B cell (primary cell): Measurements from ENCODE around the gene NR3C2. TPM values are rescaled to one million over a fixed set of nuclear protein-coding genes. Genes with fewer than 3 reads are reported as not detected.

ENCODE experiments used
- ATAC-seq: fragments of 200-7000 bp; cut with Tn5 transposase; one replicate; pipeline ENCODE4 v1.10.0; 2021; ENCODE audit warnings: low read depth, mild to moderate bottlenecking, moderate number of reproducible peaks, moderate library complexity
- CTCF ChIA-PET: fragments of 350-600 bp; sonication (Branson Sonifier 250); formaldehyde crosslinking; loops from one replicate; lab custom pipeline; 2021; ENCODE audit warnings: antibody characterized with exemption, inconsistent platforms; lab: Charles Lee
- POLR2A ChIA-PET: fragments of 350-600 bp; sonication (Branson Sonifier 250); formaldehyde crosslinking; loops from one replicate; lab custom pipeline; 2021; ENCODE audit warnings: antibody characterized with exemption; lab: Charles Lee
- DNase-seq: peaks from one replicate; pipeline ENCODE4 v3.0.0; 2013
- H2AFZ ChIP-seq: 2 replicates; pipeline ENCODE4 v1.6.1; 2012; ENCODE audit warnings: mild to moderate bottlenecking, low read depth, low read length; ENCODE audit not compliant: insufficient read depth, poor library complexity, severe bottlenecking
- H3K27ac ChIP-seq, 2 donors: 1 replicate in 1 of 2; 2 replicates in 1 of 2; pipeline ENCODE4 v1.5.1; 2012 to 2013; ENCODE audit warnings: low read length in 2 of 2, mild to moderate bottlenecking in 2 of 2, moderate library complexity in 1 of 2
- H3K27me3 ChIP-seq, 4 experiments: fragments of 200-600 bp in 1 of 4; sonication (generic) in 1 of 4; replicated peaks in 1 of 4; 1 replicate in 2 of 4; 2 replicates in 2 of 4; pipeline versions ENCODE4 v1.6.1 to v1.7.0; 2013 to 2016; ENCODE audit warnings: low read length in 3 of 4, mild to moderate bottlenecking in 2 of 4, mixed read lengths in 1 of 4, moderate library complexity in 1 of 4; ENCODE audit not compliant: insufficient read depth in 4 of 4, control insufficient read depth in 3 of 4; ENCODE audit errors: control extremely low read depth in 1 of 4
- H3K36me3 ChIP-seq, 2 experiments: replicated peaks in 1 of 2; 1 replicate in 1 of 2; 2 replicates in 1 of 2; pipeline versions ENCODE4 v1.6.1 to v1.7.1; 2013; ENCODE audit warnings: low read length in 1 of 2; ENCODE audit not compliant: insufficient read depth in 2 of 2, control insufficient read depth in 1 of 2; ENCODE audit errors: control extremely low read depth in 1 of 2, extremely low read depth in 1 of 2
- H3K4me1 ChIP-seq, 2 donors: fragments of 200-600 bp in 1 of 2; sonication (generic) in 1 of 2; 1 replicate in 1 of 2; 2 replicates in 1 of 2; pipeline versions ENCODE4 v1.5.1 to v1.6.1; 2013 to 2017; ENCODE audit warnings: low read length in 2 of 2; ENCODE audit not compliant: control insufficient read depth in 2 of 2, insufficient read depth in 2 of 2
- H3K4me2 ChIP-seq: replicated peaks from 2 replicates; pipeline ENCODE3; 2012; ENCODE audit warnings: mild to moderate bottlenecking, low read depth, low read length; ENCODE audit not compliant: poor library complexity, severe bottlenecking
- H3K4me3 ChIP-seq, 5 experiments: fragments of 200-600 bp in 1 of 5; sonication (generic) in 1 of 5; 1 replicate in 3 of 5; 2 replicates in 2 of 5; pipeline versions ENCODE4 v1.5.1 to v1.7.0; 2011 to 2016; ENCODE audit warnings: low read length in 4 of 5, mild to moderate bottlenecking in 4 of 5, low read depth in 2 of 5, control low read depth in 1 of 5, moderate library complexity in 1 of 5; ENCODE audit not compliant: insufficient read depth in 1 of 5; ENCODE audit errors: control extremely low read depth in 1 of 5, extremely low read depth in 1 of 5
- H3K79me2 ChIP-seq: fragments of 200-600 bp; sonication (generic); one replicate; pipeline ENCODE4 v1.6.0; 2016; ENCODE audit warnings: low read length; ENCODE audit not compliant: control insufficient read depth, insufficient read depth
- H3K9ac ChIP-seq: fragments of 200-600 bp; sonication (generic); 2 replicates; pipeline ENCODE4 v1.6.1; 2017; ENCODE audit warnings: mild to moderate bottlenecking, low read length, moderate library complexity
- H3K9me3 ChIP-seq, 3 donors: one replicate each; pipeline versions ENCODE4 v1.6.1 to v1.7.1; 2013; ENCODE audit warnings: low read length in 2 of 3; ENCODE audit not compliant: control insufficient read depth in 2 of 3, insufficient read depth in 1 of 3; ENCODE audit errors: control extremely low read depth in 1 of 3
- H4K20me1 ChIP-seq: 2 replicates; pipeline ENCODE4 v1.6.0; 2012; ENCODE audit warnings: mild to moderate bottlenecking, low read length; ENCODE audit not compliant: insufficient read depth, control insufficient read depth, poor library complexity, severe bottlenecking
- H3K27ac Mint-ChIP-seq: one replicate; pipeline ENCODE4 v1.8.0; 2021; ENCODE audit warnings: mixed read lengths
- H3K27me3 Mint-ChIP-seq: one replicate; pipeline ENCODE4 v1.8.0; 2021; ENCODE audit warnings: mixed read lengths
- H3K4me1 Mint-ChIP-seq: one replicate; pipeline ENCODE4 v1.8.0; 2021; ENCODE audit warnings: mixed read lengths
- H3K4me3 Mint-ChIP-seq: one replicate; pipeline ENCODE4 v1.8.0; 2021; ENCODE audit warnings: mixed read lengths
- H3K9me3 Mint-ChIP-seq: one replicate; pipeline ENCODE4 v1.8.0; 2022; ENCODE audit warnings: mixed read lengths; ENCODE audit not compliant: insufficient read depth
- EZH2 ChIP-seq: IDR thresholded peaks from 2 replicates; pipeline ENCODE4 v1.6.1; 2012; ENCODE audit warnings: borderline replicate concordance, low read depth, mild to moderate bottlenecking, moderate library complexity, low read length; ENCODE audit not compliant: insufficient read depth, poor library complexity, severe bottlenecking
- WGBS: methylation state at CpG from one replicate; pipeline ENCODE4 v1.1.5; 2013; ENCODE audit warnings: missing lambda C conversion rate; ENCODE audit not compliant: insufficient coverage; 5-methylcytosine and 5-hydroxymethylcytosine counted together
- intact Hi-C: fragments of 100-400 bp; cut with micrococcal nuclease; formaldehyde crosslinking; loops from one replicate; pipeline ENCODE4 v1.10.0; 2022
- polyA plus RNA-seq: library from polyadenylated mRNA; depleted of rRNA; stranded (reverse); fragments of >200 nt; gene quantifications from 2 replicates; pipeline ENCODE4 v1.2.3, GENCODE V29; 2012
- total RNA-seq, 2 donors: library from RNA; stranded (reverse); fragments of 120-200 nt in 1 of 2; gene quantifications; 1 replicate in 1 of 2; 2 replicates in 1 of 2; pipeline versions ENCODE4 v1.2.3 to v1.2.4, GENCODE V29; 2013 to 2022
- TF ChIP-seq, protein P1 (sequence below): fragments of 200-600 bp; IDR thresholded peaks from one replicate; pipeline ENCODE4 v1.8.0; 2022; ENCODE audit warnings: antibody characterized with exemption, mild to moderate bottlenecking

NR3C2 gene
- total and polyA plus RNA-seq, 2 donors (not counting 1 experiment from before 2014, with no cell fraction given) = 6.7 to 19.3 TPM

DNA sequence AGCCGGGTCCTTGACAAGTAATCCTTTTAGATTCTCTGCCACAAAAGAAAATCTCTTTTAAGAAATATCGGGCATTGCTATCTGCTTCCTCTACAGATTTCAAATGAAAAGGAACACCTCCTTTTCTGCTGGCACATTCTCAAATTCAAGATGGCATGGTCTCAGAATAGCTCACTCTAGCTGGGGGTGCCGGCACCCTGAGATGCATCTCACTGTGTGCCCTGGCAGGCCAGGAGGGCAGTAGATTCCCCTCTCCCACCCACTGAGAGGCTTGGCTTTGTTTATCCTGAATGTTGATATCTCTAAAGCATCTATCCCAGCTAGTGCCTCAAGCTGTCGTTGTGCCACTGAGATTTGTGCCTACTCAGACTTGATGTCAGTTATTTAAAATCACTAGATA, 390.8 kb downstream of the NR3C2 start:
- ChIA-PET CTCF (no interaction called here), POLR2A (no interaction called here)
- no peak for DNase-seq
- Mint-ChIP-seq H3K27me3 (peaks cover 3% of the 10 kb centered on the region), H3K9me3 (no peaks in the 10 kb centered on the region), H3K27ac (no peak overlapping the region), H3K4me1 (no peaks in the 10 kb centered on the region), H3K4me3 (no peak overlapping the region)
- H3K36me3 ChIP-seq = no peaks in the 10 kb centered on the region
- 76% methylated on average over 2 of the region's 4 CpGs for WGBS
- no peak overlapping the region for H3K4me3 ChIP-seq
- H3K9ac ChIP-seq = no peak overlapping the region
- intact Hi-C loops = no loop called here
- H3K9me3 ChIP-seq = no peaks in the 10 kb centered on the region
- peaks cover 5 to 7% of the 10 kb centered on the region in 2 donors for H3K4me1 ChIP-seq
- H2AFZ ChIP-seq = no peak overlapping the region
- no peak overlapping the region for H3K4me2 ChIP-seq
- no peaks in the 10 kb centered on the region for H3K79me2 ChIP-seq
- TF ChIP-seq, protein P1, sequence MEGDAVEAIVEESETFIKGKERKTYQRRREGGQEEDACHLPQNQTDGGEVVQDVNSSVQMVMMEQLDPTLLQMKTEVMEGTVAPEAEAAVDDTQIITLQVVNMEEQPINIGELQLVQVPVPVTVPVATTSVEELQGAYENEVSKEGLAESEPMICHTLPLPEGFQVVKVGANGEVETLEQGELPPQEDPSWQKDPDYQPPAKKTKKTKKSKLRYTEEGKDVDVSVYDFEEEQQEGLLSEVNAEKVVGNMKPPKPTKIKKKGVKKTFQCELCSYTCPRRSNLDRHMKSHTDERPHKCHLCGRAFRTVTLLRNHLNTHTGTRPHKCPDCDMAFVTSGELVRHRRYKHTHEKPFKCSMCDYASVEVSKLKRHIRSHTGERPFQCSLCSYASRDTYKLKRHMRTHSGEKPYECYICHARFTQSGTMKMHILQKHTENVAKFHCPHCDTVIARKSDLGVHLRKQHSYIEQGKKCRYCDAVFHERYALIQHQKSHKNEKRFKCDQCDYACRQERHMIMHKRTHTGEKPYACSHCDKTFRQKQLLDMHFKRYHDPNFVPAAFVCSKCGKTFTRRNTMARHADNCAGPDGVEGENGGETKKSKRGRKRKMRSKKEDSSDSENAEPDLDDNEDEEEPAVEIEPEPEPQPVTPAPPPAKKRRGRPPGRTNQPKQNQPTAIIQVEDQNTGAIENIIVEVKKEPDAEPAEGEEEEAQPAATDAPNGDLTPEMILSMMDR = no peak
- no peak for TF ChIP-seq EZH2
- no peak overlapping the region for H3K27ac ChIP-seq
- no peak for ATAC-seq
- peaks cover 0 to 4% (median 0%) of the 10 kb centered on the region in 4 experiments for H3K27me3 ChIP-seq
- no peaks in the 10 kb centered on the region for H4K20me1 ChIP-seq

DNA sequence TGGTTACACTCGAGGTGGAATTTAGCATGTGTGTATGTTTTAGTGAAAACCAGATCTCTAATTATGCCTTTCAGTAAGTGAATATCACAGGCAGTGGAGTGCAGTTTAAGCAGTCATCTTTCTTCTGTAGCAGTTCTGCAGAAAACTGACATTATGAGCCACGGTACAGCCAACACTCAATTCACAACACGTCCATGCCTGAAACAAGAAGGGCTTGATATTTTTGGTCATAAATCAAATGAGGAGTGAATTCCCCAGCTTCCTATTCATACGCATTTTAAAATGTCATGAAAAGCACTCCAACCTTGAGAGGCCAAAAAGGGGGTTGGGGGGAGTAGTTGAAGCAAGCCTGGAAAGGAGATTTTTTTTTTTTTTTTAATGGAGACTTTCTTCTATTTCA, 393.6 kb downstream of the NR3C2 start:
- Histone ChIP-seq H3K9me3 (no peaks in the 10 kb centered on the region), H3K27me3 (peaks cover 0 to 4% (median 0%) of the 10 kb centered on the region in 4 experiments), H3K79me2 (no peaks in the 10 kb centered on the region), H3K4me1 (peaks cover 0 to 9% of the 10 kb centered on the region in 2 donors), H3K4me3 (no peak overlapping the region), H4K20me1 (no peaks in the 10 kb centered on the region), H3K27ac (no peak overlapping the region), H2AFZ (no peak overlapping the region), H3K36me3 (no peaks in the 10 kb centered on the region), H3K4me2 (no peak overlapping the region), H3K9ac (no peak overlapping the region)
- POLR2A ChIA-PET = no interaction called here
- intact Hi-C loops = no loop called here
- no peak for TF ChIP-seq EZH2
- TF ChIP-seq, protein P1 = no peak
- H3K27me3 Mint-ChIP-seq = peaks cover 3% of the 10 kb centered on the region
- ATAC-seq (no peak), DNase-seq (no peak)
- no peak overlapping the region for H3K27ac Mint-ChIP-seq
- no peaks in the 10 kb centered on the region for H3K9me3 Mint-ChIP-seq
- H3K4me3 Mint-ChIP-seq = no peak overlapping the region
- CTCF ChIA-PET = no interaction called here
- H3K4me1 Mint-ChIP-seq = peaks cover 6% of the 10 kb centered on the region
- WGBS = no CpG with 5 or more reads among the region's 4 CpGs
